IPS-18a (cell line): ENCODE measurements around the gene DUSP22.
"Not testable (repeated sequence)": the region's sequence is repeated elsewhere in the genome, so short reads cannot be mapped to it uniquely, and the experiment has no call there.

ENCODE experiments used
- H3K27ac ChIP-seq: one replicate; pipeline ENCODE4 v1.5.1; 2013; ENCODE audit warnings: low read length
- H3K27me3 ChIP-seq: one replicate; pipeline ENCODE4 v1.6.1; 2013; ENCODE audit warnings: mild to moderate bottlenecking, low read length; ENCODE audit not compliant: control insufficient read depth, insufficient read depth
- H3K36me3 ChIP-seq: one replicate; pipeline ENCODE4 v1.6.1; 2013; ENCODE audit warnings: low read depth, low read length; ENCODE audit not compliant: control insufficient read depth
- H3K4me1 ChIP-seq: one replicate; pipeline ENCODE4 v1.6.1; 2013; ENCODE audit warnings: low read depth, low read length; ENCODE audit not compliant: control insufficient read depth
- H3K4me3 ChIP-seq: one replicate; pipeline ENCODE4 v1.5.1; 2013; ENCODE audit warnings: low read length
- H3K9ac ChIP-seq: one replicate; pipeline ENCODE4 v1.6.1; 2013; ENCODE audit warnings: mild to moderate bottlenecking, low read length, moderate library complexity
- H3K9me3 ChIP-seq: one replicate; pipeline ENCODE4 v1.6.1; 2013; ENCODE audit warnings: low read depth, low read length; ENCODE audit not compliant: control insufficient read depth

Gene DUSP22

DNA sequence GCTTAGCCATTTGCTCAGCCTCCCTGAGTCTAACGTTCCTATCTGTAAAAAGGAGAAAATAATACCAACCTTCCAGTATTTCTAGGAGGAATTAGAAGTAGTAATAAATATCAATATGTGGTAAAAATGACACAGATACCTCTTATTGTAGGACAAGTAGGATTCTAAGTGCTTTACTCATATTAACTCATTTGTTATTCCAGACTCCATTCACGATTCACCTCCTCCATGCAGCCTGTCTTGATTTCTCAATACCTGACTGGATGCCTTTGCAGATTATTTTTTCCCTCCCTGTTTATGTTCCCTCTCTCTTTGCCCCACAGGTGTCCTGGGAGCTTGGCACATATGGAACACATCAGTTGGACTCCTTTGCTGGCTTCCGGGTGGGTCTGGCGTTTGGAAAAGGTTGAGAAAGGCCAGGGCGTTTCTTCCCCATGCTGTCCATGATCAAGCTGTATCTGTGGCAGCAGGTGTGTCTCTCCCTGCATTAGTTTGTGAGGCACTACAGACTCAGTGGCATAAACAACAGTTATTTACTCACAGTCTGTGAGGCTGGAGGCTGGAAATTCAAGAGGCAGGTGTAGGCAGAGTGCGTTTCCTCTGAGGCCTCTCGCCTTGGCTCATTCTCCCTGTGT lies 10.7 kb upstream of the DUSP22 start:
- H3K4me1 ChIP-seq, result no peaks in the 10 kb centered on the region
- no peak overlapping the region for H3K9ac ChIP-seq
- no peaks in the 10 kb centered on the region for H3K36me3 ChIP-seq
- no peaks in the 10 kb centered on the region for H3K27me3 ChIP-seq
- no peaks in the 10 kb centered on the region for H3K9me3 ChIP-seq
- no peak overlapping the region for H3K27ac ChIP-seq
- no peak overlapping the region for H3K4me3 ChIP-seq

DNA sequence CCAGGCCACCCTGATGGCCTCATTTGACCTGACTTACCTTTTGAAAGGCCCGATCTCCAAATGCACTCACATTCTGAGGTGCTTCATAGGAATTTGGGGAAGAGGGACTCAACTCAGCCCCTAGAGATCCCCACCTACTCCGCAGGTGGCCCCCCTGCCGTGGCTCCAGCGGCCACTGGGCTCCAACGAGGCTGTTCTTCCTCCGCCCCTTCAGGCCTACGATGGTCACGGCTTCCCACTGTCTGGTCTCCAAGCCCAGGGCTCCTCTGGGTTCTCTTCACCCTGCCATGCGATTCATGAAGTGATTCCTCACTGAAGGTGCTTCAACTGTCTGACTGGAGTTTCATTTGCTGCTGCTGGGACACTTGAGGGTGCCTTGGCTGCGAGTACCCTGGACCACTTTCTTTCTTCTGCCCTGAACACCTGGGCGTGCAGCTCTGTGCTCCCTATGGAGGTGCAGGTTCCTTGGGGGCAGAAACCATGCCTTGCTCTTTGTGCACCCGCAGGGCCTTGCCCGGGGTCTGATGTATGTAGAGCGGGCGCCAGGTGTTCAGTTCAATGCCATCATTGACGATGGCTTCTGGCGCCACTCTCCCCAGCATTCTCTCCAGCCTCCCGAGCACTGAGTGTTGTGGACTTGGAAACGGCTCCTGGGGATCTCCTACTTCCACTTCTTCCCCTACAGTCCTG lies 10.0 kb upstream of the DUSP22 start:
- H3K4me3 ChIP-seq, result no peak overlapping the region
- no peaks in the 10 kb centered on the region for H3K36me3 ChIP-seq
- no peaks in the 10 kb centered on the region for H3K27me3 ChIP-seq
- H3K27ac ChIP-seq, result no peak overlapping the region
- H3K9ac ChIP-seq, result no peak overlapping the region
- H3K9me3 ChIP-seq, result no peaks in the 10 kb centered on the region
- no peaks in the 10 kb centered on the region for H3K4me1 ChIP-seq

DNA sequence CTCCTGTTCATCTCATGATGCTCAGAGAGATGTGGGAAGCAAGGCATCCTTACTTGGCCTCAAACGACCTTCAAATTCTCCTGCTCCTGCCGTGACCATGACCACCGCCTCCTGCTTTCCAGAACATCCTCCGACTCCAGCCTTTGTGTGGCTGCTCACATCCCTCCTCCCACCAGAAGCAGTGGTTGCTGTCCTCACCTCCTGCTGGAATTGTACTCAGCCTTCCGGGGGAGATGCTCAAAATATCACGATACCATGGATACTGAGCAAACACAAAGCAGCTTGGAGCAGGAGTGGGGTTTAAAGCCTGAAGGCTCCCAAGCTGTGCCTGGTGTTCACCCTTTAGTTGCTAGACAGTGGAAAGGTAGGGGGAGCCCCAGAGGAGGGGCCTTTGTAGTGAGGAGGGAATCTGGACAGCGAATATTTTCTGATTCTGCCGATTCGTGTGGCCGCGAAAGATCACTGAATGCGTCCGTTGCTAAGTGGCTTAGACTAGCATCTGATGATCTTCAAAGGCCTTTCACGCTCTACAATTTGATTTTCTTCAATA lies 9.3 kb upstream of the DUSP22 start:
- H3K4me1 ChIP-seq, result no peaks in the 10 kb centered on the region
- no peaks in the 10 kb centered on the region for H3K27me3 ChIP-seq
- H3K36me3 ChIP-seq, result no peaks in the 10 kb centered on the region
- no peaks in the 10 kb centered on the region for H3K9me3 ChIP-seq
- no peak overlapping the region for H3K9ac ChIP-seq
- H3K4me3 ChIP-seq, result no peak overlapping the region
- no peak overlapping the region for H3K27ac ChIP-seq

DNA sequence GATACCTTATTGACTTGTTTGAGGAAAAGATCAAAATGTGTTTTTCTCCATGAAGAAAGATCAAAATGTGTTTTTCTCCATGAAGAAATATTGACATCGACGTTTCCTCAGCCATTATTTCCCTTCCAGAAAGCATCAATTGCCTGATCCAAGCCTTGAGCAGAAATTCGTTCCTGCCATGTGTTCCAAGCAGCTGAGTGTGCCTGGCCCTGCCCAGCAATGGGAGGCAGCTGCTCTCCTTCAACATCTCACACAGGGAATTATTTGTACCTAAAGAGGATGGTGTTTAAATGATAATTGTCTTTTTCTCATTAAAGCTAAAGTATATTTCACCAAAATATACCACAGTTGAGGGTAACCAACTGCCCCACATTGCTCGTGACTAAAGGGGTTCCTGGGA lies 7.8 kb upstream of the DUSP22 start:
- Histone ChIP-seq H3K27ac (no peak overlapping the region), H3K36me3 (no peaks in the 10 kb centered on the region), H3K4me1 (no peaks in the 10 kb centered on the region), H3K9ac (no peak overlapping the region), H3K27me3 (no peaks in the 10 kb centered on the region), H3K9me3 (no peaks in the 10 kb centered on the region), H3K4me3 (no peak overlapping the region)

DNA sequence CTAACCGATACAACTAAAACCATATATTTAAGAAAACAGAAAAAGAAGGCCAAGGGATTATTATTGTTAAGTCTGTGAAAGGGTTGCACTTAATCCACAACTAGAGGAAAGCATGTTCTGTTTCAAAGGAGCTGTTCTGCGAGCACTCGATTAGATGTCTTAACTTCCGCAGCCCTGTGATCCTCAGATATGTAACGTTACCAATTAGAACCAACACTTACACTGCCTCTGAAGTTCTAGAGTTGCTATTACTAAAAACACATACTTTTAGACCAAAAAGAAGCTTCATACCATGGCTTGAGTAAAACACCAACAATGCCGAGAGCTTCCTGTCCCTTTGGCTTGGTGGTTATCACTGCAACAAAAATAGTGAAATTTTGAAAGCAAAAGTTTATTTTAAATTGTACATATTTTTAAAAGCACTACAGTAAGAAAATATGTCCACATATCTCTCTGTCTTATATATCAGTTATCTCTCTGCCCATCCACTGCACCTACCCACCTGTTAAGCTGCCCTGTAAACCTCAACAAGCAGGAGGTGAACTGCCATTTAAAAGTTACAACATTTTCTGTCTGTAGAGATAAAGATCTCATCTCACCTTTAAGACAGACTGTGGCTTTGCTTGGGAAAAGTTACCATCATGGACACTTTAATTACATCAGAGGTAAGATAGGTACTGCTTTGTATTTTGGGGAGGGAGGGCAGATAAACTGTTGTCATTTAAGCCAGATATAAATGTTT lies 7.1 kb upstream of the DUSP22 start:
- H3K4me1 ChIP-seq, result no peaks in the 10 kb centered on the region
- H3K9me3 ChIP-seq, result no peaks in the 10 kb centered on the region
- no peak overlapping the region for H3K4me3 ChIP-seq
- no peak overlapping the region for H3K27ac ChIP-seq
- no peaks in the 10 kb centered on the region for H3K36me3 ChIP-seq
- H3K27me3 ChIP-seq, result no peaks in the 10 kb centered on the region
- H3K9ac ChIP-seq, result no peak overlapping the region

DNA sequence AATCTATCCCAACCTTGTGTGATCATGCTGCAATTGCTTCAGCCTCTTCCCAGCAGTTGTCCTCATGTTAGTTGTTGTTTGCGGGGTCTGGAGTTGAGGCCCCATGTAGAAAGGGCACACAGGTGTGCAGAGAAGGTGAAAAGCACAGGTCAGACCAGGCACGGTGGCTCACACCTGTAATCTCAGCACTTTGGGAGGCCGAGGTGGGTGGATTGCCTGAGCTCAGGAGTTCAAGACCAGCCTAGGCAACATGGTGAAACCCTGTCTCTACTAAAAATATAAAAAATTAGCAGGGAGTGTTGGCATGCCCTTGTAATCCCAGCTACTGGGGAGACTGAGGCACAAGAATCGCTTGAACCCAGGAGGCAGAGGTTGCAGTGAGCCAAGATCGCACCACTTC lies 6.4 kb upstream of the DUSP22 start:
- H3K4me1 ChIP-seq, H3K27ac ChIP-seq, H3K27me3 ChIP-seq, H3K36me3 ChIP-seq, H3K9ac ChIP-seq, H3K4me3 ChIP-seq, H3K9me3 ChIP-seq: not testable (repeated sequence)

DNA sequence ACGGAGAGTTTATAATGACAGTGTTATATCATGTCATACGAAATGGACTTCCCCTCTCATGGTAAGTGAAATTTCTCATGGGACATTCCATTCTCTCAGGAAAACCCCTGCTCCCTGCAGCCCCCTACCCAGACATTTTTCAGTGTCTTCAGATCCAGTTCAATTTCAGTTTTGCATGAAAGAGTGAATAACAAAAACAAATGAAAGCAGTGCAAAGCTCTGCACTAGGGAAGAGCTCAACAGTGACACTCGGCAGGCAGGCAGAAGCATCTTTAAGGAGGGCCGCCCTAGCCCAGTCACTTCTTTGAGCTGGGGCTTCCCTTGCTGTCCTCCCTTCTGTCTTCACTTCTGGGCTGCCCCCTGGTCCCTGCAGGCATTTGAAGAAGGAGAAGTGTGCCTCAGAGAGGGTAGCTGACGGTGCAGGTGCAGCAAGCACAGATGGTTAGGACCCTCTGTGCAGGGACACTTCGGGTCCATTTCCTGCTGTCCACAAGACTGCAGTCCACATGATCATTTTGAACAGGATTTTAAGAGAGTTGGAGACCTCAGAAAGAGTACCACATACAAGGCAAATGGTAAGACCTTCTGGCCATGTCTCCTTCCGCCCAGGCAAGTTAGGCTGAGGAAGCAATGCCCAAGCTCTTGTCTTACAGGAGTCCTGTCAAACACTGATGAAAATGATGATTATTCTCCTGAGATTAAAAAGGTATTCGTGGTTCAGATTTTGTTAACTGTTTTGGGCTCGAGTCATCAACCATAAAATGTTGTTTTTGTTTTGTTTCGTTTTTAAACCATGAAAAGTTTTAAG lies 5.4 kb upstream of the DUSP22 start:
- Histone ChIP-seq H3K4me3 (no peak overlapping the region), H3K27me3 (no peaks in the 10 kb centered on the region), H3K9ac (no peak overlapping the region), H3K4me1 (no peaks in the 10 kb centered on the region), H3K36me3 (no peaks in the 10 kb centered on the region), H3K9me3 (no peaks in the 10 kb centered on the region), H3K27ac (no peak overlapping the region)

DNA sequence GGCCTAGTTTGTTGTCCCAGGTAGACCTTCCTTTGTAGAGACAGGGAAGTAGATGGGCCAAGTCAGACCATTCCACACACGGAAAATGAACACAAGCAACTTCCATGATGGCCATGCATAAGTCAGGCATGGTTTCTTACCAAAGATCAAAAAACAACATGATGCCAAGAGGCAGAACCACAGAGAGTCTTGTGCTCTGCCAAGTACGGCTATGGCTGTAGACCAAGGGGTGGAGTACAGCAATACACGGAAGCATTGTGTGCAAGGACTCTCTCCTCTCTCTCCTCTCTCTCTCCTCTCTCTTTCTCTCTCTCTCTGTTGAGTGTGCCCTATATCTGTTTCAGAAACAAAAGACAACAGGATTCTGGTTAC lies 4.8 kb upstream of the DUSP22 start:
- Histone ChIP-seq H3K4me1 (no peaks in the 10 kb centered on the region), H3K27me3 (no peaks in the 10 kb centered on the region), H3K9me3 (no peaks in the 10 kb centered on the region), H3K9ac (no peak overlapping the region), H3K4me3 (no peak overlapping the region), H3K27ac (no peak overlapping the region), H3K36me3 (no peaks in the 10 kb centered on the region)

DNA sequence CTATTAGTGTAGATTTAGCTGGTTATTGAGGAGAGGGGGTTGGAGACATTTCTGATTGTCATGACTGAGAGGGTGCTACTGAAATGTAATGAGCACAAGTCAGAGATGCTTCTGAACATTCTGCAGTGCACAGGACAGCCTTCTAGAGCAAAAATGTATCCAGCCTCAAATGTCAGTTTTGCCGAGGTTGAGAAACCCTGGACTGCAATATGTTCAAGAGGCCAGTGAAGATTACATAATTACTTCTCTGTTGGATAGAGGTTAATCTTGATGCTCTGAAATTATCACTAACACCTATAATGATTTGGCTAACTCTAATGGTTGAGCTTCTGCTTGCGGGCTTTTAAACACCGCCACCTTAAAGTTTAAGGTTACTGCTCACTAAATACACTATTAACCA lies 3.4 kb upstream of the DUSP22 start:
- Histone ChIP-seq H3K9ac (no peak overlapping the region), H3K4me3 (no peak overlapping the region), H3K27ac (no peak overlapping the region), H3K36me3 (no peaks in the 10 kb centered on the region), H3K27me3 (peaks cover 7% of the 10 kb centered on the region), H3K4me1 (no peaks in the 10 kb centered on the region), H3K9me3 (no peaks in the 10 kb centered on the region)

DNA sequence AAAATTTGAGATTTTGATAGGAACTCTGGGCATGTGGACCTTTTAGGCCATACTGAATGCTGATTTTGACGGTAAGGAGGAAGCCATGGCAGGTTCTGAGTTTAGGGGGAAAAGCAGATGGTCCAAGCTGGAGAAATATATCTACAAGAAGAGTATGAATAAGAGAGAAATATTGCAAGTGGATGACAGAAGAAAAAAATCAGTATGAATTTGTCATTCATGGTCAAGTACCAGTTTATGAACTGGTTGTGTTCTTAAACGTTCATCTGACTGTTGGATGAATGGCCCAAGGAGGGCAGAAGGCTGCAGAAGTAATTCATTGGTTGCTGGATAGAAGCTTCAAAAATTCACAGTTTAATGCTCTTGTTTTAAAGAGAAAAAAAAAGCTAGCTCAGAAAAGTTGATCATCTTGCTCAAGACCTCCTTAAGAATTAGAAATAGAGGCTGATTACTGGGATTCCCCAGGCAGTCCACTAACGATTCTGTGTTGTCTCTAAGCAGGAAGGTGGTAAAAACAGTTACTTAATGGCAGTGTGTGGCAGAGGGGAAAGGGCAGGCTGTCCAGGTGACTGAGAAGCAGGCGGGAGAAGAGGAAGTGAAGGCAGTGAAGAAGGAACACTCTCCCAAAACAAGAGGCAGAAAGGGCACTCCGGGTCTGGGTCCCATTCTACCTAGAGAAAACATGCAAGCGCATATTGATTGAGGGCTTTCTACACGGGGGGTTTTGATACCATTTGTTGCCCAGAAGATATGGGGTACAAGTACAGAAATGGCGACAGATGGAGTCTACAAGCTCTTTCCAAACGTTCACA lies 2.0 kb upstream of the DUSP22 start:
- Histone ChIP-seq H3K9ac (no peak overlapping the region), H3K4me1 (no peaks in the 10 kb centered on the region), H3K27me3 (peaks cover 12% of the 10 kb centered on the region), H3K9me3 (no peaks in the 10 kb centered on the region), H3K36me3 (no peaks in the 10 kb centered on the region), H3K4me3 (no peak overlapping the region), H3K27ac (no peak overlapping the region)
